Measurements from ENCODE around the gene PGAM2. TPM values are rescaled to one million over a fixed set of nuclear protein-coding genes. Genes with fewer than 3 reads are reported as not detected.
A peak's percentile ranks its signal among the peaks of the same experiment; 100 is the strongest.
"Not testable (repeated sequence)": the region's sequence is repeated elsewhere in the genome, so short reads cannot be mapped to it uniquely, and the experiment has no call there.

PGAM2 gene
- polyA plus RNA-seq, 12 donors = 73.0 to 343 (median 210) TPM; not detected in 1

DNA sequence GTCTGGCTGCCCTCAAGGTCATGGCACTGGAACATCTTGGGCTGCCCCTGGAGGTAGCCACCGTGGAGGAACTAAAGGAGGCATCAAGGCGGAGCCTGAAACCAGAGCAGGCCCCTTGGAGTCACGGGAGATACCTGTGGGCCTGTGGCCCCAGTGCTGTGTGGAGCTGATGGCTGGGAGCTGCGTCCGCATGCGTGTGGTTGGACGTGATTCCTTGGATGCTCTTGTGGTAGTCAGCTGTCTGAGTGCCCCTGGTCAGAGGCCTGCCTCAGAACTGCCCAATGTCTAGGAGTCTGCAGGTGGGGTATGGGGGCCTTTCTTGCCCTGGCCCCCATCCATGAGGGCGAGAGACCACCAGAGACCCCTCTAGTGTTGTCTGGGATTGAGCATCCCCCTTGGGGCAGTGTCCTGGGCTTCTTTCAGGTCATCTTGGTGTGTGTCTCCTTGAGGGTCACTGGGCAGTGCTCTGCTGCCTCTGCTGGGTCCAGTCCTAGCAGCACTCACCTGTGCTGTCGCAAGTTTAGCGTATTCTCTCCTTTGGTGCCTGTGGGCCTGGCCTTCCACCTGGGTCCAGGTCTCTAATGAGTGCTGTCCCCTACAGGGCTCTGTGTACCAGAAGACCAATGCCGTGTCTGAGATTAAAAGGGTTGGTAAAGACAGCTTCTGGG is 8.1 kb downstream of the PGAM2 start:
- no peak for DNase-seq

DNA sequence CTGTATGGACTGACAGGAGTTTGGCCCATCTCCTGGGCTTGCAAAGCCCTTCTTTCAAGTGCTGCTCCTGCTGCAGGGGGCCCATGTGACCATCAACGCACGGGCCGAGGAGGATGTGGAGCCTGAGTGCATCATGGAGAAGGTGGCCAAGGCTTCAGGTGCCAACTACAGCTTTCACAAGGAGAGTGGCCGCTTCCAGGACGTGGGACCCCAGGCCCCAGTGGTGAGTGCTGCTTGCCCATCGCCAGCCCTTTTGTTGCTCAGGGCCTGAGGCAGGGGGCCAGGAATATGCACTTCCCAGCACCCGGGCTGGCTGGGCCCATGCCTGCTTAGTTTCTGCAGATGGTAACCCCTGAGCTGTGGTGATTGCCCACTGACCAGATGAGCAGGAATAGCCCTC is 8.7 kb downstream of the PGAM2 start:
- DNase-seq = no peak

- DNase-seq = no peak
Measured at GRCh38 chr7:44052771-44053365, 12.5 kb downstream of the PGAM2 start.

GRCh38 chr7:44051611-44052220 is 13.7 kb downstream of the PGAM2 start:
- no peak for DNase-seq

DNA sequence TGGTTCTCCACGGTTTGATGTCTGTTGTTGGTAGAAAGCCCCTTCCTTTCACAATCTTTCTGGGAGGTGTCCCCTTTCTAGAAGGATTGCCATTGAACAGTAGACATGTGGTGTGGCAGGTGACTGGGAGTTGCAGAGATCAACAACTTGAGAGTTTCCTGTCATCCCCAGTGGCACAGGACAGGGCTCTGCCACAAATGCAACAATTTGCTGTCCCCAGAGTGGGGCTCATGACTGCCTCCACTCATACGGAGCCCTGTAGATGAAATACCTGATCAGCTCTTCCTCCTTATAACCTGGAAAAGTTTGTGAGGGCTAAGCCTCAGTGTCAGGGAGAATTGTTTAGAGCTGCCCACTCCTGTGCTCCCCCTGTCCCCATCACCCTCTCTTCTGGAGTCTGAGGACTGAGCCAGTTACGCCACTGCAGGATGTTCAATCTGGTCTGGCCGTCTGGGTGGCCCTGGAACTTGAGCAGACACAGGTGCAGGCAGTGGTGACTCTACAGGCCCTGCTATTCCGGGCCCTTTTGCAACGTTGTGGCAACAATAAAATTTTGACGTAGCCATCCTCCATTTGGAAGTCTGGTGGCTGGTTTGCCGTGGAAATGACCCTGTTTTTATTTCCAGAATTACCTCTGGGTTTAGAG is 14.3 kb downstream of the PGAM2 start:
- DNase-seq = no peak

DNA sequence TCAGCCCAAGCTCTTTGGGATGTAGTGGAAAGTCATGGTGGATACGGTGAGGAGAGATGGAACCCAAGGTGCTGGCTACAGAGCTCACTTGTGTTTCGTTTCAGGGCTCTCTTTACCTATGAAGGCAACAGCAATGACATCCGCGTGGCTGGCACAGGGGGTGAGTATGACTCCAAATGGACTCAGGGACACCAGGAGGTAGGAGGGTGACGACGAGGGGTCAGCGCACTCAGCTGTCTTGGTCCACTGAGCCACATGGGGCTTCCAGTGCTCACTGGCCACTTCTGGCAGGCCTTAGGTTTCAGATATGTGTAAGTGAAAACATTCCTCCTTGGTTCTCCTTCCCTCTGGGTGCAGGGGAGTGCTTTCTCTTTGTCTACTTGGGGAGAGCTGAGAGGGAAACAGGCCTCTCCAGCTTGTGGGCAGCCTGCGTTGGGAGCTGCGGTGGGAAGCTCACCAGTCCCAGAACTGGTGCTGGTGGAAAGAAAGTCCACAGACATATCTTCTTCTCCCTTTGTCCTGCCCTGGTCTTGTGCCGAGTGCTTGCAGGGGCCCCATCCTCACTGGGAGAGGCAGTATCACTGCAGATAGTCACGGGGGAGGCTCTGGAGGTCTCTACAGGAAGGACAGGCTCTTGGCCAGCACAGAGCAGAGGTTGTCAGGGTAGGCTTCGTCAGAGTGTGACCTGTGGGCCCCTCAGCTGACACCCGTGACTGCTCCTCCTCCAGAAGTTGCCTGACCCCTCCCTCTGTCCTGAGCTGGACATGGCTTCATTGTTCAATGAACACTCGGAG is 15.0 kb downstream of the PGAM2 start:
- no peak for DNase-seq

DNA sequence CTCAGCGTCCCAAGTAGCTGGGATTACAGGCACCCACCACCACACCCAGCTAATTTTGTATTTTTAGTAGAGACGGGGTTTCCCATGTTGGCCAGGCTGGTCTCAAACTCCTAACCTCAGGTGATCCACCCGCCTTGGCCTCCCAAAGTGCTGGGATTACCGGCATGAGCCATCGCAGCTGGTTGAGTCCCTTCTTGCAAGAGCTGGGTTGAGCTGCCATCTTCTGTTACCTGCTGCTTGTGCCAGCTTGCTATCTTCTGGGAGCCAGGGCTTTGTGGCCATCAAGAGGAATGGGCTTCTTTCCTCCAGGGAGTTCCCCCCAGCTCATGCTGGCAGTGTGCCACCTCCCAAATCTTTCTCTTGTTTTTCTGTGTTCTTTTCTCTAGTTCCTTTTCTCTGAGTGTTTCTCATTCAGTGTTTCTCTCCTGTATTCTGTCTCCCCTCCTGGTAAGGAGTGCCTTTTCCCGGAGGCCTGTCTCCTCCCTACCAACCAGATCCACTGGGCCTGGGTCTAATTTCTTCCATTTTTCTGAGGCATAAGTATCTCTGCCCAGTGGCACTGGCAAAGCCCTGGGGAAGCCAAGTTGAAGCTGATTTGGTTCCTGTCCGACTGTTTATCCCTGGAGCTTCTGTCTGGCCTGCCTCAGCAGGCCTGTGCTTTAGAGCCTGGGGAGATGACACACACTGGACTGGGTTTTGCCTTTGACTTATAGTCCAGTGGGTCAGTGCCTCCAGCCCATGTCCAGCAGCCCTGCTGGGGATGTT is 17.2 kb downstream of the PGAM2 start:
- DNase-seq = no peak

DNA sequence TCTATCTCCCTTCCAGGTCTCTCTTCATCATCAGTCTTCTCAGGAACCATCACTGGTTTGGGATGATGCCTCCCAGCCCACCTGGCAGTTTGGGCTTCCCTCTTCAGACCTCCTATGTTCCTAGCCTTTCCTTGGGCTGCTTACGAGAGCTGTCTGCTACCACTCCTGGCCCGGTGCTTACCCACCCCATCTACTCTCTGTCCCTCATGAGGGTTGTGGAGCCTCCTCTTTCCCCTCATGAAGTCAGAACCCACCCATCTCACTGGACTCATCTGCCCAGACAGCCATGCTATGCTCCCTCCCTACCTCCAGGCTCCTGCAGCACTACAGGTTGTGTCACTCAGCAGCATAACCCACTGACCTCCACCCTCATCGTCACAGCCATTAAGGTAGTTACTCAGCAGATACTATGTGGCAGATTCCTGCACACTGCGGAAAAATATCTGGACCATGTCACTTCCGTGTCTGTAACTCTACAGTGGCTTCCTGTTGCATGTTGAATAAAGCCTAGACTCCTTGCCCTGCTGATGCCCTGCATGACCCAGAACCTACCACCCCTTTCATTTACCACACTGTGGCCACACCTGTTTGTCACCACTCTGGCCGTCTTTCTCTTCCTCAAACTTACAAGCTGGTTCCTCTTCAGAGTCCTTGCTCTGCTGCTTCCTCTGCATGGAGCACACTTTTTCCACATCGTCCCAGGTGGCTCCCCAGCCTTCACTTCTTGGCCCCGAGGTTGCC is 18.9 kb downstream of the PGAM2 start:
- no peak for DNase-seq

DNA sequence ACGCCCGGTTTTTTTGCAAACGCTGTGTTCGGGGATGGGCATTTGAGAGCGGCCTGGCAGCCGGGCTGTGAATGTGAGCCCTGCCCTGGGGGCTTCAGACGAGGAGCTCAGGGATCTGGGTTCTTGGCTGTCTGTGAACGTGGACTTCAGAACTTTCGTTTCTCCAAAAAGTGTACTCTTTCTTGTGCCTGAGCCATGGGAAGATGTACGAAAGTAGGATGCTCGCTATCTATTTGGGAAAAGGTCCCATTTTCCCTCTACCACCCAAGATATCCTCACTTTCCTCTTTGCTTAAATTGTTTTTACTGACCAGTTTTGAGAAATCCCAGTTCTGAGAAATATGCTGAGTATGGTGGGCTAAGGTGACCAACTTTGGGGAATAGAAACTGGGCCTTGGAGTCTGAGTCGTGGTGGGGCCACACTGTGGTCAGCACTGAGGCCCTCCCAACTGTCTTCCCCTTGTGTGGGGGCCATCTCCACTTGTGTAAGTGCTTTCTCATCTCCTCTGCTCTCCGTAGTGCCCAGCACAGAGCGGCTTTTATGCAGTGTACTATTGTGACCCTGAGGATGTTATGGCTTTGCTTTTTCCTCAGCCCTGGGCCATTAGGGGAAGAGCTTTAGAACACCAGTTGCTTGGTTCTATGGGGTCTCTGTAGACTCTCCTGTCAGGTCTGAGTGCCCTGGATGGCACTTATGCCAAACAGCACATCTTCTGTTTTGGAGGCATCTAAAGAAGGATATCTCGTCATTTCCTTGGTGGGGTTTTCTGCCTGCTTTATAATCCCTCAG is 19.9 kb downstream of the PGAM2 start:
- no peak for DNase-seq

DNA sequence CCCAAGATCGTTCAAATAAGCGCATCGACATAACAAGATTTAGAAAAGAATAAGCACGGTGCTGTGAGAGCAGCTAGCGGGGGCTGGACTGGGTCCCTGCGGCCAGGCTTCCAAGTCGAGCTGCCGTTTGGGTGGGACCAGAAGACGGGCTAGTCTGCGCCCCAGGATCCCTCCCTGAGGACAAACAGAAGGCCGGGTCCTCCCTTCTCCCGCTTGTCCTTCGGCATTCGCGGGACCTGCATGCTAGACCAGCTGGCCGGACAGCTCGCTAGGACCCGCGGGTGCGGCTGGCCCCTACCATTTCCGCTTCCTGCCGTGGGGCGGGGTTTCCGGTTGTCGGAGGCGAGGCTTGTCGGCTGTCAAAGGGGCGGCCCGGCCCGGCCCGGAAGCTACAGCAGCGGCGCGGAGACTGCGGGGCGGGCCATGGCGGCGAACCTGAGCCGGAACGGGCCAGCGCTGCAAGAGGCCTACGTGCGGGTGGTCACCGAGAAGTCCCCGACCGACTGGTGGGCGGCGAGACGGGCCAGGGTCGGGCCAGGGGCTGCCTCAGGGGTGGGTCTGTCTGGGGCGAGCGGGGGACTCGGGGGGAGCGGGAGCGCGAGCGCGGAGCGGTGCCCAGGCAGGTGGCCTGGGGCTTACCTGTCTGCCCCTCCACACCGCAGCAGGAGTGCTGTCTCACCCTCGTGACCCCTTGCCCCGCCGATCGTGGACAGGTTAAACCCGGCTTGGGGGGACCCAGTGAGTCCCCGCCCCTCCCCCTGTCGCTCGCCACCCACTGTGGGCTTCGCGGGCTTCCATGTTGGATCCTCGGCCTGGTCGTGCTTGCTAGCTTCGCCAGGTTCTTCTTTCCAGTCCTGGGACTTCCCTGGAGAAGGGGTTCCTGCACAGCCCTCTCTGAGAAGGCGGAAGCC is 20.8 kb downstream of the PGAM2 start, which contains the start of gene DBNL:
Gene DBNL, plus strand, starts transcription at position 388 of the 911 bp plus-strand sequence. Its CDS starts 36 bp downstream, at position 424.
- DNase-seq = peak; percentile 89

GRCh38 chr7:44043902-44044301 is 21.5 kb downstream of the PGAM2 start:
- no peak for DNase-seq

GRCh38 chr7:44042221-44042620 is 23.1 kb downstream of the PGAM2 start:
- no peak for DNase-seq

- not testable (repeated sequence) for DNase-seq
Measured at GRCh38 chr7:44040493-44040891, 24.9 kb downstream of the PGAM2 start.

DNA sequence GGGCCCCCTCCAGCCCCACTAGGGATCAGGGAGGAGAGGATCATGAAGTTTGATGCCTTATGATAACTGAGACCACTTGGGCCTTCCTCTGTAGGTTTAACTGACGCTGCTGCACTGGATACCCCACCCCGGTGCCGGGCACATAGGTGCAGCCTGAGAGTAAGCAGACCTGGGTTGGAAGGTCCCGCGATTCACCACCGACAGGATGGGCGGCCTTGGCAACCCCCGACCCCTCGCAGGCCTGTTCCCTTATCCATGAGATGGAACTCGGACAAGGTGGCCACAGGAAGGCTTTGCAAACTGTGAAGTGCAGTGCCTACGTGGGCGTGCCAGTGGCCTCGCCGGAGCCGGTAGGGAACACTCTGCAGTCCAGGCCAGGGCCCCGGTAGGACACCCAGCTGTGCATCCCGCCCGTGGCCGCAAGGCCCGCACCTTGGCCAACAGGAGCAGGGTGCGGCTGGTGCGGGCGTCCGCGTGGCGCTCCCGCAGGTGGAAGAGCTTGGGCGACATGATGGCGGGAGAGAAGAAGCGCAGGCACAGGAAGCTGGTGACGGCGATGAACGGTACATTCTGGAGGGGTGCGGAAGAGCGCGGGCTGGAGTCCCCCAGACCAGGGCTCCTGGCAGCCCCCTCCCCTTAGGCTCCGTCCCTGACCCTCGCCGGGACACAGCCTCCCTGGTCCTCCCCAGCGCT is 25.4 kb downstream of the PGAM2 start:
- not testable (repeated sequence) for DNase-seq

DNA sequence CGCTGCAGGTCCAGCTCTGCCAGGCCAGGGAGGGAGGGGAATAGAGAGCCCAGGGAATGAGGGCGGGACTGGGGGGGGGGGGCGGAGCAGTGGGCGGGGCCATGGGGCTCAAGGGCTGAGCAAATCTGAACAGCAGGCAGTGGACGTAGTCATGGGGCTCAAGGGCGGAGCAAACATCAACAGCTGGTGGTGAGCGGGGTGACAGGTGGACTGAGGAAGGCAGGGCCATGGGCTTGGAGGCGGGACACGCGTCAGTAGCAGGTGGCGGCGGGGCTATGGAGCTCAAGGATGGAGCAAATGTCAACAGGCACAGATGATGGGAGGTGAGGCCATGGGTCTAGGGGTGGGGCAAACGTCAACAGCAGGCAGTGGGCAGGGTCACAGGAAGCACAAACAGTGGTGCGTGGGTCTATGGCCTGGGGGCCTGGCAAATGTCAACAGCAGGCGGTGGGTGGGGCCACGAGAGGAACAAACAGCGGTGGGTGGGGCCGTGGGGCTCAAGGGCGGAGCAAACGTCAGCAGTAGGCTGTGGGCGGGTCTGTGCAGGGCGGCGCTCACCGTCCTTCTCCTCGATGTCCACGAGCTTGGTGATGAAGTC is 26.3 kb downstream of the PGAM2 start:
- peak; percentile 57 for DNase-seq

DNA sequence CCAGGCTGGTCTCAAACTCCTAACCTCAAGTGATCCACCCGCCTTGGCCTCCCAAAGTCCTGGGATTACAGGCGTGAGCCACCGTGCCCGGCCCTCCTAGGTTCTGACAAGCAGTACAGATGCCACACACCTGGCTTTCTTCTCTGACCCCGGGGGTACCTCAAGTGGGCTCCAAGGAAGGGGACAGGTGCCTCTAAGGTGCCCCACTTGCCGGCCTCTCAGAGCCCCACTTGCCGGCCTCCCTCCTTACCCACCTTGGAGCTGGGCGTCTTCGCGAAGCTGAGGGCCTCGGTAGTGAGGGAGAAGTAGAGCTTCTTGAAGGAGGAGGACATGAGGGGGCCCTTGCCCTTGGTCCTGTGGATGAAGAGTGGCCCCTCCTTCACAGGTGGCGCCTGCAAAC is 26.8 kb downstream of the PGAM2 start:
- DNase-seq = not testable (repeated sequence)

DNA sequence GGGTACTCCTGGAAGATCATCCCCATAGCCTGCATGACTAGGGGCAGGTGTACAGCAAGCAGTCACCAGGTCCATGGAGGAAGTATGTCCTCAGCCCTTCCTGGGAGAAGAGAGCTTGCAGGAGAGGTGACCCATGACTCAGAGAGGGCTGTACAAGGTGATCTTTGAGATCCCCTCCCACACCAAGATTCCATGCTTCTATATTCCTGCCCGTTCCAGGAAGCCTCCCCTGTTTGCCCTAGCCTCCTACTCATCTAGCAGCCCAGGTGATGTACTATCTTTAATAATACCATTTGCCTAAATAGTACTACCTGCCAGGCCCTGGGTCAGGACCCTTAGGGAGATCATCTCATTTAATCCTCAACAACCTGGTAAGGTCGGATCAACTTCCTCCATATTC is 27.4 kb downstream of the PGAM2 start:
- not testable (repeated sequence) for DNase-seq
